Stomach (tissue), 9 donors: Measurements from ENCODE around the gene ARID1B. TPM values are rescaled to one million over a fixed set of nuclear protein-coding genes. Genes with fewer than 3 reads are reported as not detected.

Experiments used
- DNase-seq, 2 donors: peaks; one replicate each; pipeline versions ENCODE4 v3.0.0 to v3.0.0-alpha.2; 2013 to 2019
- H3K27ac ChIP-seq, 5 donors: fragments of 200-600 bp in 4 of 5; sonication (generic) in 4 of 5; one replicate each; pipeline ENCODE4 v1.5.1; 2013 to 2019; ENCODE audit warnings: mild to moderate bottlenecking in 1 of 5, moderate library complexity in 1 of 5
- H3K27me3 ChIP-seq, 3 donors: fragments of 200-600 bp; sonication (generic); one replicate each; pipeline ENCODE4 v1.5.1; 2017 to 2019; ENCODE audit warnings: mixed run types in 1 of 3
- H3K36me3 ChIP-seq, 4 donors: fragments of 200-600 bp; sonication (generic); 1 replicate in 3 of 4; 2 replicates in 1 of 4; pipeline ENCODE4 v1.5.1; 2016 to 2019
- H3K4me1 ChIP-seq, 4 donors: fragments of 200-600 bp; sonication (generic); one replicate each; pipeline ENCODE4 v1.5.1; 2016 to 2019
- H3K4me3 ChIP-seq, 4 donors: fragments of 200-600 bp; sonication (generic) in 3 of 4; one replicate each; pipeline ENCODE4 v1.5.1; 2016 to 2019; ENCODE audit warnings: mild to moderate bottlenecking in 1 of 4
- H3K9me3 ChIP-seq, 4 donors: fragments of 200-600 bp; sonication (generic); one replicate each; pipeline ENCODE4 v1.5.1; 2016 to 2019
- EP300 ChIP-seq: sonication (generic); formaldehyde crosslinking; IDR thresholded peaks from one replicate; pipeline ENCODE4 v1.6.1; 2017; ENCODE audit warnings: antibody characterized with exemption
- POLR2A ChIP-seq, 4 donors: fragments of 450-650 bp; IDR thresholded peaks; one replicate each; pipeline ENCODE4 v1.6.1; 2016; ENCODE audit warnings: antibody characterized with exemption in 4 of 4, control low read depth in 2 of 4, mild to moderate bottlenecking in 1 of 4, moderate library complexity in 1 of 4
- POLR2AphosphoS5 ChIP-seq, 3 donors: sonication (generic); formaldehyde crosslinking; IDR thresholded peaks; one replicate each; pipeline ENCODE4 v1.6.1; 2016; ENCODE audit warnings: antibody characterized with exemption in 3 of 3
- WGBS, 5 donors: extraction: QIAGEN DNeasy Blood & Tissue Kit in 3 of 5; methylation state at CpG; one replicate each; pipeline versions ENCODE4 v1.1.5 to v1.1.7; 2013 to 2018; 5-methylcytosine and 5-hydroxymethylcytosine counted together
- intact Hi-C: fragments of 100-400 bp; cut with DNase I; formaldehyde crosslinking; loops from one replicate; pipeline ENCODE4 v1.15.1; 2023; ENCODE audit warnings: low total_unique reads
- polyA plus RNA-seq, 3 donors: library from polyadenylated mRNA; stranded (reverse); fragments of 200-250 nt; gene quantifications; one replicate each; pipeline ENCODE4 v1.2.3, GENCODE V29; 2013
- total RNA-seq, 5 donors: library from RNA; depleted of rRNA; stranded (reverse); fragments of >200 nt; gene quantifications; one replicate each; pipeline versions ENCODE4 v1.1.0 to v1.2.3, GENCODE V29; 2014 to 2016
- TF ChIP-seq, protein P1 (sequence below), 7 experiments: fragments of 450-650 bp in 4 of 7; fragments of 200-600 bp in 3 of 7; sonication (generic) in 3 of 7; IDR thresholded peaks; one replicate each; pipeline ENCODE4 v1.5.1; 2016 to 2019; ENCODE audit warnings: antibody characterized with exemption in 7 of 7, control low read depth in 2 of 7, mild to moderate bottlenecking in 1 of 7
- donor health status: healthy with polysubstance abuse.
- donor health status: Bipolar disorder and iron deficiency.
- donor health status: healthy.

ARID1B gene
- total and polyA plus RNA-seq, 8 donors: 8.8 to 183 (median 48.3) TPM

DNA sequence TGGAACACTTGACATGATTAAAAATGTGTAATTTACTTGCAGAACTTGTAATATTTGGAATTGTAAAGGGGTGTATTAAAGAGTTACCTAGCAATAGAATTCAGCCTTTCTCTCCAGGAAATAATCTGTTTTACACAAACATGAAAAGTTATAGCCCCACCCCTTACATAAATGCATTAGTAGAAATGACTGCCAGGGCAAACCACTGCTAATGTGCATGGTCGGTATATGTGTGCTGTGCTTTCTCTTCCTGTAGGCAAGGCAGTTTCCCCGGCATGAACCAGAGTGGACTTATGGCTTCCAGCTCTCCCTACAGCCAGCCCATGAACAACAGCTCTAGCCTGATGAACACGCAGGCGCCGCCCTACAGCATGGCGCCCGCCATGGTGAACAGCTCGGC lies 389.6 kb downstream of the ARID1B start:
- Histone ChIP-seq H3K4me1 (peaks cover 0 to 13% (median 2%) of the 10 kb centered on the region in 4 donors), H3K36me3 (peaks cover 5 to 47% (median 35%) of the 10 kb centered on the region in 4 donors), H3K27me3 (no peaks in the 10 kb centered on the region), H3K9me3 (no peaks in the 10 kb centered on the region), H3K27ac (no peak overlapping the region), H3K4me3 (no peak overlapping the region)
- WGBS, 5 donors: 81 to 89% (median 83%) methylated on average over 8 of the region's 8 CpGs
- no peak for DNase-seq
- intact Hi-C loops: no loop called here
- TF ChIP-seq POLR2A (IDR thresholded peaks at IDR 0.05) (no peak), EP300 (no peak), POLR2AphosphoS5 (IDR thresholded peaks at IDR 0.05) (no peak)
- TF ChIP-seq, protein P1, sequence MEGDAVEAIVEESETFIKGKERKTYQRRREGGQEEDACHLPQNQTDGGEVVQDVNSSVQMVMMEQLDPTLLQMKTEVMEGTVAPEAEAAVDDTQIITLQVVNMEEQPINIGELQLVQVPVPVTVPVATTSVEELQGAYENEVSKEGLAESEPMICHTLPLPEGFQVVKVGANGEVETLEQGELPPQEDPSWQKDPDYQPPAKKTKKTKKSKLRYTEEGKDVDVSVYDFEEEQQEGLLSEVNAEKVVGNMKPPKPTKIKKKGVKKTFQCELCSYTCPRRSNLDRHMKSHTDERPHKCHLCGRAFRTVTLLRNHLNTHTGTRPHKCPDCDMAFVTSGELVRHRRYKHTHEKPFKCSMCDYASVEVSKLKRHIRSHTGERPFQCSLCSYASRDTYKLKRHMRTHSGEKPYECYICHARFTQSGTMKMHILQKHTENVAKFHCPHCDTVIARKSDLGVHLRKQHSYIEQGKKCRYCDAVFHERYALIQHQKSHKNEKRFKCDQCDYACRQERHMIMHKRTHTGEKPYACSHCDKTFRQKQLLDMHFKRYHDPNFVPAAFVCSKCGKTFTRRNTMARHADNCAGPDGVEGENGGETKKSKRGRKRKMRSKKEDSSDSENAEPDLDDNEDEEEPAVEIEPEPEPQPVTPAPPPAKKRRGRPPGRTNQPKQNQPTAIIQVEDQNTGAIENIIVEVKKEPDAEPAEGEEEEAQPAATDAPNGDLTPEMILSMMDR (IDR thresholded peaks at IDR 0.05): no peak

DNA sequence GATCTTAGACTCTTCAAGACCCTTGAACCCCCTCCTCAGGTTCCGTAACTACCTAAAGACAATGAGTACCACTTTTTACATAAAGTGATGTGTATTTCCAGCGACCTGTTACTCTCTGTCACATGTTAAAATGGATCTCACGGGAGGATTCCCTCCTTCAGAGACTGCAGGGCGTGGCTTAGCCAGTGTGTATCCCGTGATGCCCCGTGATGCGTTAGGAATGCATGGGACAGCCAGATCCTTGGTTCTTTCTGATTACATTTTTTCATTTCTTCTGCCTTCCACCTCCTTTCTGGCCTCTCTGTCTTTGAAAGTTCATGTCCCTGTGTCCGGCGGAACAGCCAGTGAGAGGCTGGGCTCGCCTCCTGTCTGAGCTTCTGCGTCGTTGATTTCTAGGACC lies 390.7 kb downstream of the ARID1B start:
- TF ChIP-seq EP300: no peak
- TF ChIP-seq POLR2A (IDR thresholded peaks at IDR 0.05): no peak
- TF ChIP-seq, protein P1 (IDR thresholded peaks at IDR 0.05): no peak
- no peak for TF ChIP-seq POLR2AphosphoS5 (IDR thresholded peaks at IDR 0.05)
- Histone ChIP-seq H3K9me3 (no peaks in the 10 kb centered on the region), H3K27ac (no peak overlapping the region), H3K27me3 (no peaks in the 10 kb centered on the region), H3K4me3 (no peak overlapping the region), H3K36me3 (peaks cover 5 to 47% (median 35%) of the 10 kb centered on the region in 4 donors), H3K4me1 (peaks cover 0 to 23% (median 2%) of the 10 kb centered on the region in 4 donors)
- WGBS, 5 donors: 96 to 97% (median 96%) methylated on average over 12 of the region's 12 CpGs
- DNase-seq: no peak
- intact Hi-C loops: no loop called here

- Histone ChIP-seq H3K27me3 (no peaks in the 10 kb centered on the region), H3K4me3 (no peak overlapping the region), H3K36me3 (peaks cover 5 to 47% (median 35%) of the 10 kb centered on the region in 4 donors), H3K27ac (no peak overlapping the region), H3K9me3 (no peaks in the 10 kb centered on the region), H3K4me1 (peaks cover 0 to 29% (median 2%) of the 10 kb centered on the region in 4 donors)
- 96 to 98% (median 98%) methylated on average over 6 of the region's 6 CpGs for WGBS, 5 donors
- DNase-seq: no peak
- TF ChIP-seq, protein P1 (IDR thresholded peaks at IDR 0.05): no peak
- TF ChIP-seq EP300: no peak
- no peak for TF ChIP-seq POLR2AphosphoS5 (IDR thresholded peaks at IDR 0.05)
- no peak for TF ChIP-seq POLR2A (IDR thresholded peaks at IDR 0.05)
- intact Hi-C loops: no loop called here
Measured at GRCh38 chr6:157168471-157168870, 391.3 kb downstream of the ARID1B start.

GRCh38 chr6:157169226-157169625 lies 392.0 kb downstream of the ARID1B start:
- no peaks in the 10 kb centered on the region for H3K27me3 ChIP-seq
- peaks cover 0 to 34% (median 2%) of the 10 kb centered on the region in 4 donors for H3K4me1 ChIP-seq
- no peak overlapping the region for H3K27ac ChIP-seq
- intact Hi-C loops: no loop called here
- H3K9me3 ChIP-seq: no peaks in the 10 kb centered on the region
- 78 to 94% (median 89%) methylated on average over 3 of the region's 3 CpGs for WGBS, 5 donors
- TF ChIP-seq POLR2AphosphoS5 (IDR thresholded peaks at IDR 0.05) (no peak), POLR2A (IDR thresholded peaks at IDR 0.05) (no peak), EP300 (no peak)
- TF ChIP-seq, protein P1 (IDR thresholded peaks at IDR 0.05): no peak
- peaks cover 9 to 44% (median 38%) of the 10 kb centered on the region in 4 donors for H3K36me3 ChIP-seq
- DNase-seq: no peak
- no peak overlapping the region for H3K4me3 ChIP-seq
